GM19328 (cell line): ENCODE data around the gene MGP.

Experiments
- ATAC-seq: cut with Tn5 transposase; IDR thresholded peaks from one replicate; pipeline ENCODE4 v1.9.1; 2021; ENCODE audit warnings: mild to moderate bottlenecking, moderate library complexity; ENCODE audit not compliant: unreplicated experiment

The MGP gene

GRCh38 chr12:14868916-14869506 is 16.6 kb downstream of the MGP start:
- ATAC-seq, result no peak

GRCh38 chr12:14860490-14860889 is 25.2 kb downstream of the MGP start:
- ATAC-seq, result no peak

- ATAC-seq, result no peak
These were observed 27.1 kb downstream of the MGP start for GRCh38 chr12:14858513-14858912.

GRCh38 chr12:14854586-14855183 is 31.0 kb downstream of the MGP start:
- ATAC-seq, result peak; percentile 51

- no peak for ATAC-seq
These were observed 31.7 kb downstream of the MGP start for GRCh38 chr12:14853961-14854360.

GRCh38 chr12:14852880-14853279 is 32.8 kb downstream of the MGP start:
- ATAC-seq, result no peak

- ATAC-seq, result peak; percentile 63
These were observed 34.6 kb downstream of the MGP start for GRCh38 chr12:14850929-14851663.

GRCh38 chr12:14849661-14850060 is 36.0 kb downstream of the MGP start:
- no peak for ATAC-seq

GRCh38 chr12:14846876-14847580 is 38.6 kb downstream of the MGP start:
- no peak for ATAC-seq

- no peak for ATAC-seq
These were observed 39.5 kb downstream of the MGP start for GRCh38 chr12:14846042-14846587.

GRCh38 chr12:14845350-14845750 is 40.3 kb downstream of the MGP start:
- no peak for ATAC-seq

GRCh38 chr12:14844401-14844800 is 41.3 kb downstream of the MGP start:
- no peak for ATAC-seq

- ATAC-seq, result no peak
These were observed 42.2 kb downstream of the MGP start, which contains the start of gene ART4 for GRCh38 chr12:14843425-14843887. Gene ART4 (minus strand): TSS chr12:14843526. CDS start chr12:14843113, 413 bp downstream.

- ATAC-seq, result no peak
These were observed 43.3 kb downstream of the MGP start for GRCh38 chr12:14842315-14842714.

- no peak for ATAC-seq
These were observed 43.9 kb downstream of the MGP start for GRCh38 chr12:14841761-14842160.

GRCh38 chr12:14840616-14841015 is 45.0 kb downstream of the MGP start:
- ATAC-seq, result no peak

- no peak for ATAC-seq
These were observed 46.4 kb downstream of the MGP start for GRCh38 chr12:14839262-14839661.

GRCh38 chr12:14836336-14837210 is 49.1 kb downstream of the MGP start:
- no peak for ATAC-seq

GRCh38 chr12:14834509-14834908 is 51.1 kb downstream of the MGP start:
- no peak for ATAC-seq

GRCh38 chr12:14833952-14834351 is 51.7 kb downstream of the MGP start:
- no peak for ATAC-seq
